Esophagus squamous epithelium (tissue), 4 donors: ENCODE results near the gene PPP1R36.

Source experiments
- CTCF ChIP-seq, 6 experiments: fragments of 450-650 bp in 4 of 6; fragments of 200-600 bp in 2 of 6; sonication (generic) in 2 of 6; IDR thresholded peaks; one replicate each; pipeline ENCODE4 v1.5.1; 2016 to 2019; ENCODE audit warnings: antibody characterized with exemption in 6 of 6, mild to moderate bottlenecking in 4 of 6, moderate library complexity in 4 of 6
- POLR2A ChIP-seq, 4 donors: fragments of 450-650 bp; IDR thresholded peaks; one replicate each; pipeline ENCODE4 v1.6.1; 2017; ENCODE audit warnings: antibody characterized with exemption in 4 of 4, mild to moderate bottlenecking in 4 of 4, moderate library complexity in 3 of 4

- no peak for TF ChIP-seq CTCF (IDR thresholded peaks at IDR 0.05)
- no peak for TF ChIP-seq POLR2A (IDR thresholded peaks at IDR 0.05)
Observed at GRCh38 chr14:64566651-64567122, 16.9 kb downstream of the PPP1R36 start.
